Activated naive CD4-positive, alpha-beta T cell treated with anti-CD3 and anti-CD28 coated beads, Interleukin-2, amount 10 ng/mL, durations not matched to agents 7 days and 5 days (primary cell): ENCODE results near the gene CFAP119.

Source experiments
- CTCF ChIA-PET: fragments of 350-600 bp; sonication (Branson Sonifier 250); formaldehyde crosslinking; loops from one replicate; lab custom pipeline; 2021; ENCODE audit warnings: antibody characterized with exemption; lab: Charles Lee
- DNase-seq: peaks from one replicate; pipeline ENCODE4 v3.0.0-alpha.2; 2020
- H3K27ac Mint-ChIP-seq: one replicate; pipeline ENCODE4 v1.8.0; 2021; ENCODE audit warnings: mild to moderate bottlenecking, moderate library complexity, mixed read lengths
- H3K27me3 Mint-ChIP-seq: one replicate; pipeline ENCODE4 v1.8.0; 2021; ENCODE audit warnings: mild to moderate bottlenecking, mixed read lengths
- H3K36me3 Mint-ChIP-seq: one replicate; pipeline ENCODE4 v1.8.0; 2021; ENCODE audit warnings: mixed read lengths
- H3K4me1 Mint-ChIP-seq: one replicate; pipeline ENCODE4 v1.8.0; 2021; ENCODE audit warnings: mixed read lengths
- H3K4me3 Mint-ChIP-seq: one replicate; pipeline ENCODE4 v1.8.0; 2021; ENCODE audit warnings: mild to moderate bottlenecking, moderate library complexity, mixed read lengths
- H3K9me3 Mint-ChIP-seq: one replicate; pipeline ENCODE4 v1.8.0; 2021; ENCODE audit warnings: mixed read lengths

CFAP119 gene

DNA sequence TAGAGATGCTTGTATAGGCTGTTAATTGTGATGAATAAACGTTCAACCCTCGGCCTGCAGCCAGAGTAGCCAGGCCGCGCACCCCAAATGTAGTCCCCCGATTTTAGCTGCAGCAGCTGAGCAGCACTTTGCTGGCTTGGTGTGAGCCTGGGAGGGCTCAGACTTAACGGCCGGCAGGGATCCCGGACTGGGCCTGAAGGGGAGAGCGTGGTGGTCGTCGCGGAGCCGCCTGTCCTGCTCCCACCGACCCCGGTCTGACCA is 13.2 kb upstream of the CFAP119 start:
- CTCF ChIA-PET: interaction anchor here (0.6 kb wide), 1 partner anchor 109 kb away, joined by 5 read pairs; no protein-coding TSS in a partner anchor
- H3K27ac Mint-ChIP-seq: peak overlapping the region; percentile 88
- DNase-seq: no peak
- H3K36me3 Mint-ChIP-seq: peaks cover 28% of the 10 kb centered on the region
- H3K4me3 Mint-ChIP-seq: peak overlapping the region; percentile 93
- no peaks in the 10 kb centered on the region for H3K9me3 Mint-ChIP-seq
- H3K4me1 Mint-ChIP-seq: peaks cover 30% of the 10 kb centered on the region
- H3K27me3 Mint-ChIP-seq: peaks cover 3% of the 10 kb centered on the region

DNA sequence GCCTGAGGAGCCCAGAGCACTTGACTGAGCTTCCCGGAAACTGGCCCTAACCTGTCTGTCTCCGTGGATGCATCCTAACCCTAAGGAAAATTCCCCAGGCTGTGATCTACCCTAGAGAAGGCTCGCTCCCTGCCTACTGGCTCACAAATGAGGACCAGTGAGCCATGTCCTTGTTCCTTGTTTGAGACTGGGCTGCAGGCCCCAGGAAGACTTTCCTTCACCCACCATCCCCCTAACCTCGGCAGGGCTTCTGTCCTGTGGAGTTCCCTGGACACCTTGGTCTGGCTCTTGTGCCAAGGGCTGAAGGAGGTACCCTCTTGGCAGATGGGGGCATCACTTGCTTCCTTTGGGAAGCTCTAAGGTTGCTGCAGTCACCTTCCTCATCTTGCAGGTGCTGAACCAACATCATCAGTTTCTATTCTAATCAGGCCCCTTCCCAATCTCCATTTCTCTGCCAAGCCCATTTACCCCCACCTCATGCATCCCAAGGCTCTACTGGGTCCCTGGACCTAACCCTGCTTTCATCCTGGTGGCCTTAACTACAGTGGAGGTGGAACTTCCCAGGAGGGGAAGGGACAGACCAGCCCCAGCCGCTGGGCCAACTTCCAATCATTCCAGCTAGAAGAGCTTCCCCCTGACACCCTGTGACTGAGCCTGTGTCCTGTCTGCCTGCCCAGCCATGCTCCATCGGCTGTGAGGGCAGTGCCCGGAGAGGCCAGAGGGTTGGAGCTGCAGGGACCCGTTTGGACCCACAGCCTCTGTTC is 12.7 kb upstream of the CFAP119 start:
- Mint-ChIP-seq H3K36me3 (peaks cover 30% of the 10 kb centered on the region), H3K27ac (peak overlapping the region; percentile 33), H3K4me3 (peak overlapping the region; percentile 93), H3K4me1 (peaks cover 30% of the 10 kb centered on the region), H3K27me3 (peaks cover 3% of the 10 kb centered on the region), H3K9me3 (no peaks in the 10 kb centered on the region)
- CTCF ChIA-PET: interaction anchor here (0.6 kb wide), 1 partner anchor 109 kb away, joined by 5 read pairs; no protein-coding TSS in a partner anchor
- DNase-seq: no peak

DNA sequence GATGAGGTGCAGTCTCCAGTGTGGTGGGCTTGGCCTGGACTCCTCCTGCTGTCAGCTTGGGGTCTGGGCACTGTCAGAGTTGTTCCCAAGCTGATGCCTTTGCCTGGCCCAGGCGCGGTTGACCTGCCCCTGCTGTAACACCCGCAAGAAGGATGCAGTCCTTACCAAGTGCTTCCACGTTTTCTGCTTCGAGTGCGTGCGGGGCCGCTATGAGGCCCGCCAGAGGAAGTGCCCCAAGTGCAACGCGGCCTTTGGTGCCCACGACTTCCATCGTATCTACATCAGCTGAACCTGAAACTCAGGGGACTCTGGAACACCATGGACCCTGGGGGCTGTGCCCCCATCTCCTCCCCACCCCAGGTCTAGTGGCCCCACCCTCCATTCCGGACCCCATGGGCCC is 12.0 kb upstream of the CFAP119 start:
- CTCF ChIA-PET: no interaction called here
- no peak overlapping the region for H3K4me3 Mint-ChIP-seq
- no peak for DNase-seq
- no peak overlapping the region for H3K27ac Mint-ChIP-seq
- H3K4me1 Mint-ChIP-seq: peaks cover 30% of the 10 kb centered on the region
- peaks cover 35% of the 10 kb centered on the region for H3K36me3 Mint-ChIP-seq
- H3K9me3 Mint-ChIP-seq: no peaks in the 10 kb centered on the region
- peaks cover 3% of the 10 kb centered on the region for H3K27me3 Mint-ChIP-seq

DNA sequence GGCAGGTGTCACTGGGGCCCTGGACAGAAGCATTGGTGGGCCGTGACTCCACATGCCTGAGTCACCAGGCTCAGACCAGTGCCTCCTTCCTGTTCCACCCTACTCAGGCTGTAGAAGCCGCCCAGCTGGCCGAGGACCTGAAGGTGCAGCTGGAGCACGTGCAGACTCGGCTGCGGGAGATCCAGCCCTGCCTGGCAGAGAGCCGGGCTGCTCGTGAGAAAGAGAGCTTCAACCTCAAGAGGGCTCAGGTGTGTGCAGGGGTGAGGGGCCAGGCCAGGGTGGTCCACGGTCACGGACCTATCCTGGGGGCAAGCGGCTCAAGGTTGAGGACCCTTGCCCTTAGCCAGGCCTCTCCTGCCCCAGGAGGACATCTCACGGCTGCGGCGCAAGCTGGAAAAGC is 9.9 kb upstream of the CFAP119 start:
- peaks cover 23% of the 10 kb centered on the region for H3K4me1 Mint-ChIP-seq
- no peak overlapping the region for H3K4me3 Mint-ChIP-seq
- CTCF ChIA-PET: no interaction called here
- no peak for DNase-seq
- no peak overlapping the region for H3K27ac Mint-ChIP-seq
- no peaks in the 10 kb centered on the region for H3K9me3 Mint-ChIP-seq
- peaks cover 45% of the 10 kb centered on the region for H3K36me3 Mint-ChIP-seq
- H3K27me3 Mint-ChIP-seq: no peaks in the 10 kb centered on the region

DNA sequence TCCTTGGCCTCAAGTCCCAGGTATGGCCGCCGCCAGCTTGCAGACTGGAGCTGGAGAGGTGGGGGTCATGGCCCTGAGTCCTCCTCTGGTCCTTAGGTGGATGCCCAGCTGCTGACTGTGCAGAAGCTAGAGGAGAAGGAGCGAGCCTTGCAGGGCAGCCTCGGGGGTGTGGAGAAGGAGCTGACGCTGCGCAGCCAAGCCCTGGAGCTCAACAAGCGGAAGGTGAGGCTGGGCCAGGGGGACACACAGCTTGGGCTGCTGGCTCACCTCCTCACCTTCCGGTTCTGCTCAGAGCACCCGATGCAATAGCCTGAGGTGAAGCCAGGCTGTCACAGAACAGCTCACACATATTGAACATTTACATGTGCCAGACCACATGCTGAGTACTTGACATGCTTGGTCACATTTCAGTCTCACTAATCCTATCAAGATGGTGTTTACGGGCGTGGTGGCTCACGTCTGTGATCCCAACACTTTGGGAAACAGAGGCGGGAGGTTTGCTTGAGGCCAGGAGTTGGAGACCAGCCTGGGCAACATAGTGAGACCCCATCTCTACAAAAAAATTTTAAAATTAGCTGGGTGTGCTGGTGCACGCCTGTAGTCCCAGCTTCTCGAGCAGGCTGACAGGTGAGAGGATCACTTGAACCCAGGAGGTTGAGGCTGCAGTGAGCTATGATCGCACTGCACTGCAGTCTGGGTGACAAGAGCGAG is 7.7 kb upstream of the CFAP119 start:
- Mint-ChIP-seq H3K4me3 (no peak overlapping the region), H3K36me3 (peaks cover 61% of the 10 kb centered on the region), H3K27ac (no peak overlapping the region), H3K27me3 (no peaks in the 10 kb centered on the region), H3K9me3 (no peaks in the 10 kb centered on the region), H3K4me1 (peaks cover 10% of the 10 kb centered on the region)
- DNase-seq: no peak
- CTCF ChIA-PET: no interaction called here

DNA sequence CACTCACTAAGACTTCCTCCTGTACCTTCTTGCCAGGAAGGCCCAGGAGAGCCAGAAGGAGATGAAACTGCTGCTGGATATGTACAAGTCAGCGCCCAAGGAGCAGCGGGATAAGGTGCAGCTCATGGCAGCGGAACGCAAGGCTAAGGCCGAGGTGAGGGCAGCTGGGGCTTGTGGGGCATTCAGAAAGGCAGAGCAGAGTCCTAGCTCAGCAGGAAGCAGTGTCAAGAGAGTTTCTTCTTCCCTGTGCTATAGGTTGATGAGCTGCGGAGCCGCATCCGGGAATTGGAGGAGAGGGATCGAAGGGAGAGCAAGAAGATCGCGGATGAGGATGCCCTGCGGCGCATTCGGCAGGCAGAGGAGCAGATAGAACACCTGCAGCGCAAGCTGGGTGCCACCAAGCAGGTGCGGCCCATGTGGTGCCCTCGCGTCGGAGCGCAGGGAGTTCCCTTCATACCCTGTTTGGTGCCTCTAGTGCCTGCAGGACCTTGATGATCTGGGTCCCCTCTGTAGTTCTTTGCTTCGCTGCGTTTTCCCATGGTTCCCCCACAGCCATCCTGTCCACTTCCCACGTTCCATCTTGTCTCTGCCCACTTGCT is 6.8 kb upstream of the CFAP119 start:
- Mint-ChIP-seq H3K9me3 (no peaks in the 10 kb centered on the region), H3K4me3 (no peak overlapping the region), H3K4me1 (peaks cover 10% of the 10 kb centered on the region), H3K36me3 (peaks cover 64% of the 10 kb centered on the region), H3K27ac (no peak overlapping the region), H3K27me3 (no peaks in the 10 kb centered on the region)
- CTCF ChIA-PET: no interaction called here
- DNase-seq: no peak

DNA sequence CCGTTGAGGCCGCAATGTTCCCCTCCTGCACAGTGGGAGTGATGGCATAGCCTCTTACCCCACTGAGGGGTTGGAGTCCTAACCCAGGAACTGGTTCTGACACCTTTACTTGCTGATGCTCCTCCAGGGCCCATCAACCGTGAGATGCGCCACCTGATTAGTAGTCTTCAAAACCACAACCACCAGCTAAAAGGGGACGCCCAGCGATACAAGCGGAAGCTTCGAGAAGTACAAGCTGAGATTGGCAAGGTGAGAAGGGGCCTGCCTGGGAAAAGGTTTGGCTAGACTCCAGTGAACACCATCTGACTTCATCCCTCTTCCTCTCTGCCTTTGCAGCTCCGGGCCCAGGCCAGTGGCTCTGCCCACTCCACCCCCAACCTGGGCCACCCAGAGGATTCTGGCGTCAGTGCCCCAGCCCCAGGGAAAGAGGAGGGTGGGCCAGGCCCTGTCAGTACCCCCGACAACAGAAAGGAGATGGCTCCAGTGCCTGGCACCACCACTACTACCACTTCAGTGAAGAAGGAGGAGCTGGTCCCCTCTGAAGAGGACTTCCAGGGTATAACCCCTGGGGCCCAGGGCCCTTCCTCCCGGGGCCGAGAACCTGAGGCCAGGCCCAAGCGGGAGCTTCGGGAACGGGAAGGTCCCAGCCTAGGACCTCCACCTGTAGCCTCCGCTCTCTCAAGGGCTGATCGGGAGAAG is 6.1 kb upstream of the CFAP119 start:
- no peak overlapping the region for H3K4me3 Mint-ChIP-seq
- no peaks in the 10 kb centered on the region for H3K27me3 Mint-ChIP-seq
- H3K4me1 Mint-ChIP-seq: peaks cover 18% of the 10 kb centered on the region
- H3K27ac Mint-ChIP-seq: no peak overlapping the region
- no peaks in the 10 kb centered on the region for H3K9me3 Mint-ChIP-seq
- DNase-seq: no peak
- peaks cover 61% of the 10 kb centered on the region for H3K36me3 Mint-ChIP-seq
- CTCF ChIA-PET: no interaction called here

DNA sequence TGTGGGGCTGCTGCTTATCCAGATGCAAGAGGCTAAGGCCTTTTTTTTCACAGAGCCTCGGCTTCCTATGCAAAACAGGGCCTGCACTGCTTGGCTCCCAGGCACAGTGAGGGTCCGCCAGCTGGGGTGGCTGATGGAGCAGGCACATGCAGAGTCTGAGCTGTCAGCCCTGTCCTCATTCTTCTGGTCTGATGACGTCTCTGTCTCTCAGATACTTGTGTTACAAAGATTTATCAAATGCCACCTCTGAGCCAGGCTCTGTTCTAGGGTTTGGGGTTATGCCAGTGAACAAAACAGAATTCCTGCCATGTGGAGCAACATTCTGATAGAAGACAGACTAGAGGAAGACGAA is 5.0 kb upstream of the CFAP119 start:
- no peak for DNase-seq
- H3K27me3 Mint-ChIP-seq: no peaks in the 10 kb centered on the region
- CTCF ChIA-PET: no interaction called here
- H3K27ac Mint-ChIP-seq: no peak overlapping the region
- no peaks in the 10 kb centered on the region for H3K9me3 Mint-ChIP-seq
- no peak overlapping the region for H3K4me3 Mint-ChIP-seq
- peaks cover 53% of the 10 kb centered on the region for H3K36me3 Mint-ChIP-seq
- H3K4me1 Mint-ChIP-seq: peaks cover 17% of the 10 kb centered on the region

DNA sequence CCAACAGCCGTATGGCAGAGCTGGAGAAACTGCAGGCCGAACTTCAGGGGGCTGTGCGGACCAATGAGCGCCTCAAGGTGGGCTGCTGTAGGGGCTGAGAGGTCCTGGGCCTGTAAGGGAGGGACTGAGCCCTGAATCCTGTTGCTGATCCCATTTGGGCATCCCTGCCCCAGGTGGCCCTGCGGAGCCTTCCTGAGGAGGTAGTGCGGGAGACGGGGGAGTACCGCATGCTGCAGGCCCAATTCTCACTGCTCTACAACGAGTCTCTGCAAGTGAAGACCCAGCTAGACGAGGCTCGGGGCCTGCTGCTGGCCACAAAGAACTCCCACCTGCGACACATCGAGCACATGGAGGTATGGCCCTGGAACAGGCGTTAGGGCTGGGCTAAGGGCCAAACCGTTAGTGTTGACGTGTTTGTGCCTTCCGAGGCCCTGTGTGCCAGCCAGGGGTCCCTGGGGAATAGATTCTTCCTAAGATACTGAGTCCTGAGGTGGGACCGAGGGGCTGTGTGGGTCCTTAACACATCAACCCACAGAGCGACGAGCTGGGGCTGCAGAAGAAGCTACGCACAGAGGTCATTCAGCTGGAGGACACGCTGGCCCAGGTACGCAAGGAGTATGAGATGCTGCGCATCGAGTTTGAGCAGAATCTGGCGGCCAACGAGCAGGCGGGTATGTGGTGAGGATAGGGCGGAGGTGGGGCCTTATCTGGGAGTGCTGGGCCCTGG is 4.5 kb upstream of the CFAP119 start:
- H3K4me1 Mint-ChIP-seq: peaks cover 16% of the 10 kb centered on the region
- CTCF ChIA-PET: no interaction called here
- no peaks in the 10 kb centered on the region for H3K27me3 Mint-ChIP-seq
- no peaks in the 10 kb centered on the region for H3K9me3 Mint-ChIP-seq
- no peak overlapping the region for H3K4me3 Mint-ChIP-seq
- no peak for DNase-seq
- no peak overlapping the region for H3K27ac Mint-ChIP-seq
- peaks cover 51% of the 10 kb centered on the region for H3K36me3 Mint-ChIP-seq

DNA sequence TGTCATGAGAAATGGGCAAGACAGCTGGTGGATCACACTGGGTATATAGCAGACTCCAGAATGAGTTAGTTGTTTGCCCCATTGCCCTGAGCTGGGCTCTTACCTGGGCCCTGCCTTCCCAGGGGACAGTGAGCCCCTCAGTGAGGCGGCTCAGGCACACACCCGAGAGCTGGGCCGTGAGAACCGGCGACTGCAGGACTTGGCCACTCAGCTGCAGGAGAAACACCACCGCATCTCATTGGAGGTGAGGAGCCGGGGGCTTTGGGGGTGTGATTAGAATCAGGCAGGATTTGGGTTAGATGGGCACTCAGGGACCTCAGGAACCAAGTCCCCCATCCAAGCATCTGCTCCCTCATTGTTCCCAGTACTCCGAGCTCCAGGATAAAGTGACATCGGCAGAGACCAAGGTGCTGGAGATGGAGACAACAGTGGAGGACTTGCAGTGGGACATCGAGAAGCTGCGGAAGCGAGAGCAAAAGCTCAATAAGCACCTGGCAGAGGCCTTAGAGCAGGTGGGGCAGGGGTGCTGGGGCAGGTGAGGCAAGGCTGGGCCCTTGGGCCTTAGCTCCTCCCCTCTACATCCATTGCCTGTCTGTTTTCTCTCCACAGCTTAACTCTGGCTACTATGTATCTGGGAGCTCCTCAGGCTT is 3.1 kb upstream of the CFAP119 start:
- H3K27ac Mint-ChIP-seq: no peak overlapping the region
- peaks cover 26% of the 10 kb centered on the region for H3K4me1 Mint-ChIP-seq
- H3K36me3 Mint-ChIP-seq: peaks cover 41% of the 10 kb centered on the region
- no peak for DNase-seq
- no peaks in the 10 kb centered on the region for H3K9me3 Mint-ChIP-seq
- H3K4me3 Mint-ChIP-seq: no peak overlapping the region
- no peaks in the 10 kb centered on the region for H3K27me3 Mint-ChIP-seq
- CTCF ChIA-PET: interaction anchor here (0.9 to 1.1 kb wide), 2 partner anchors 21 to 49 kb away, joined by 3 read pairs; no protein-coding TSS in a partner anchor

DNA sequence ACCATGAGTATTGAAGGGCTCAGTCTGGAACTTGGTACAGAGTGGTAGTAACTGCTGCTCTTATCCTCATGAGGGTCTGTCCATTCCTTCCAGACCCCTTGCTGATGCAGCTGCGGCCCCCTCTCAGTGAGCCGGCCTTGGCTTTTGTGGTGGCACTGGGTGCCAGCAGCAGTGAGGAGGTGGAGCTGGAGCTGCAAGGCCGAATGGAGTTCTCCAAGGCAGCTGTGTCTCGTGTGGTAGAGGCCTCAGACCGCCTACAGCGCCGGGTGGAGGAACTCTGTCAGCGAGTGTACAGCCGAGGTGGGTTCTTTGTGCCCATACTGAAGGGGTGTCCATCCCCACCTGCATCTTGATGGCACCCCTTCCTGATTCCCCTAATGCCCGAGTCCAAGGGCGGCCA is 2.2 kb upstream of the CFAP119 start:
- H3K4me1 Mint-ChIP-seq: peaks cover 26% of the 10 kb centered on the region

DNA sequence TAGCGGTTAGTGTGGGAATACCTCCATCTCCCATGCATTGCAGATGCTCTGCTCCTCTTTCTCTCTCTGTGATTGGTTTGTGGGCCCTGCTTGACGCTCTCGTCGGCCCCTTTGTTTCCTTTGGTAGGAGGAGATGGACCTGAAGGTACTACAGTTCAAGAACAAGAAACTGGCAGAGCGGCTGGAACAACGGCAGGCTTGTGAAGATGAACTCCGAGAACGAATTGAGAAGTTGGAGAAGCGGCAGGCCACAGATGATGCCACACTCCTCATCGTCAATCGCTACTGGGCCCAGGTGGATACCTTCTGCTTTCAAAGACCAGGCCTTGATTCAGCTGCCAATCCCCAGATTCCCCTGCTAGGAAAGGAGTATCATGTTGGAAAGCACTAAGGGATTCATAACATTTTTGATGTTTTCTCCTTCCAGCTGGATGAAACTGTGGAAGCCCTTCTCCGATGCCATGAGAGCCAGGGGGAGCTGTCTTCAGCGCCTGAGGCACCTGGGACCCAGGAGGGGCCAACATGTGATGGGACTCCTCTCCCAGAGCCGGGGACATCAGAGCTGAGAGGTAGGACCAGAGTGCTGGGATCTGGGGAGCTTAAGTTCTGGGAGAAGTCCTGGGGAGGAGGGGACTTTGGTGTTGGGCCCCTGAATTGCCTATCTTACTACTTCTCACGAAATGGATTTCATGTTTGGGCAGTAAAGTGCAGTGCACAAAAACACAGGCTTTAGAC is 1.3 kb upstream of the CFAP119 start:
- CTCF ChIA-PET: no interaction called here
- Mint-ChIP-seq H3K27ac (peak overlapping the region; percentile 91), H3K4me3 (peak overlapping the region; percentile 96), H3K36me3 (peaks cover 29% of the 10 kb centered on the region), H3K4me1 (peaks cover 26% of the 10 kb centered on the region), H3K9me3 (no peaks in the 10 kb centered on the region), H3K27me3 (no peaks in the 10 kb centered on the region)
- no peak for DNase-seq

More for the DNA sequence above, 2.2 kb upstream of the CFAP119 start:
- DNase-seq: no peak
- Mint-ChIP-seq H3K4me3 (peak overlapping the region; percentile 64), H3K27ac (peak overlapping the region; percentile 16), H3K36me3 (peaks cover 37% of the 10 kb centered on the region), H3K27me3 (no peaks in the 10 kb centered on the region), H3K9me3 (no peaks in the 10 kb centered on the region)
- CTCF ChIA-PET: interaction anchor here (0.9 to 1.1 kb wide), 2 partner anchors 20 to 50 kb away, joined by 3 read pairs; no protein-coding TSS in a partner anchor

DNA sequence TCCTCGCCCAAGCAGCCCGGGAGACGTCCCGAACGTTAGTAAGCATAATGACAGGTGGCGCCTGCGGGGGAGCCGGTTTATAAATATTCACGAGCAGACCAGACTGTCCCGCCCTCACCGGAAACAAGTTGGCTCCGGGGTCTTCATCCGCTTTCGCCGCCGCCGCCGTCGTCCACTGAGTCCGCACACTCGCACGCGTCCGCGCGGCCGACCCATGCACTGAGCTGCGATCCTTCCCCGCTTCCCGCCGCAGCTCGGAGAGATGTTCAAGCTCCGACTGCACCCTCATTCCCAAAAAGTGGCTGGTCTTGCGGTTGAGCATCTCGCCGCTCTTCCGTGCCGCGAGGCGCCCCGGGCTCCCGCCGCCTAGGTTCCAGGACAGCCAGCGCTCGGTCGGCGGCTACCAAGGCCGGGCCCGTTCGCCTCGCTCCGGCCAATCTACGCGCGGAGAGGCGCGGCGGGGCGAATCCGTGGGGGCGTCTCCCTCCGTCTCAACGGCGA is 385 bp downstream of the CFAP119 start:
- H3K27me3 Mint-ChIP-seq: no peaks in the 10 kb centered on the region
- peaks cover 26% of the 10 kb centered on the region for H3K4me1 Mint-ChIP-seq
- peak overlapping the region; percentile 96 for H3K4me3 Mint-ChIP-seq
- DNase-seq: peak; percentile 72
- peaks cover 25% of the 10 kb centered on the region for H3K36me3 Mint-ChIP-seq
- H3K27ac Mint-ChIP-seq: peak overlapping the region; percentile 52
- no peaks in the 10 kb centered on the region for H3K9me3 Mint-ChIP-seq
- CTCF ChIA-PET: no interaction called here
